ENCODE data around the gene OTULINL.

The OTULINL gene

DNA sequence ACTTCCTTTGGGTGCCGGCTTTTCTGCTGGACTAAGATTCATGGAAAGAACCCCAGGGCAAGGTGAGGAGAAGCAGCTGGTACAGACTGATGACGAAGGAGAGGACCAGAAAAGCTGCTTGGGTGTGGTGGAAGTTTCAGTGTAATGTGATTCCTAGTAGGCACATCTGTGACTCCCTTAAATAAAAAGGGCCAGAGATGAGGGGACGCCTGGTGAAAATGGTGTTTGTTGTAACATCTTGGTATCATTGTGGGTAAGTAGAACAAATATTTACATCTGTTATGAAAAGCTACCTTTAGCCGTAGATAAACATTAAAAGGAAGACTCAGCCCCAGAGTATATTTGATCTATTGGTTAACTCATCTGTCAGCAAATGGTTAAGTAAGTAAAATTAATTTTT, 33.8 kb downstream of the OTULINL start:
- Histone ChIP-seq H2AFZ (ENCODE audit: low read depth, low read length) (no peak overlapping the region), H4K8ac (ENCODE audit: low read length) (no peak overlapping the region), H2BK120ac (ENCODE audit: low read depth, low read length) (no peak overlapping the region), H3K23ac (ENCODE audit: low read length in 2 of 2) (no peak overlapping the region), H4K91ac (ENCODE audit: low read length) (no peak overlapping the region), H3K4ac (ENCODE audit: low read depth in 1 of 2, low read length in 2 of 2) (no peak overlapping the region), H3K4me1 (ENCODE audit: control insufficient read depth, insufficient read depth, low read depth, low read length) (no peaks in the 10 kb centered on the region), H3K4me3 (ENCODE audit: insufficient read depth in 1 of 2, low read depth in 1 of 2, low read length in 2 of 2) (no peak overlapping the region), H3K9ac (ENCODE audit: low read length) (no peak overlapping the region), H3K9me3 (ENCODE audit: control insufficient read depth, low read length) (no peaks in the 10 kb centered on the region), H3K4me2 (ENCODE audit: low read length, poor library complexity, severe bottlenecking) (no peak overlapping the region), H3K36me3 (ENCODE audit: control insufficient read depth in 1 of 2, insufficient read depth in 2 of 2, low read depth in 1 of 2, low read length in 2 of 2) (no peaks in the 10 kb centered on the region), H2BK12ac (ENCODE audit: low read length in 2 of 2) (no peak overlapping the region), H3K27me3 (ENCODE audit: control insufficient read depth in 1 of 2, insufficient read depth in 1 of 2, low read length in 2 of 2) (no peaks in the 10 kb centered on the region), H3K18ac (ENCODE audit: low read depth in 1 of 2, low read length in 2 of 2) (no peak overlapping the region), H3K27ac (ENCODE audit: low read length, poor library complexity, severe bottlenecking) (no peak overlapping the region), H2BK5ac (ENCODE audit: low read depth, low read length, poor library complexity, severe bottlenecking) (no peak overlapping the region), H3K79me1 (replicated peaks; ENCODE audit: low read length, poor library complexity, severe bottlenecking) (no peaks in the 10 kb centered on the region), H2BK15ac (ENCODE audit: low read depth, poor library complexity, severe bottlenecking) (no peak overlapping the region), H3K14ac (ENCODE audit: low read length in 2 of 2) (no peak overlapping the region), H2AK5ac (ENCODE audit: low read length, severe bottlenecking) (no peak overlapping the region)
- 98% methylated on average over 3 of the region's 4 CpGs for WGBS
- DNase-seq = no peak

DNA sequence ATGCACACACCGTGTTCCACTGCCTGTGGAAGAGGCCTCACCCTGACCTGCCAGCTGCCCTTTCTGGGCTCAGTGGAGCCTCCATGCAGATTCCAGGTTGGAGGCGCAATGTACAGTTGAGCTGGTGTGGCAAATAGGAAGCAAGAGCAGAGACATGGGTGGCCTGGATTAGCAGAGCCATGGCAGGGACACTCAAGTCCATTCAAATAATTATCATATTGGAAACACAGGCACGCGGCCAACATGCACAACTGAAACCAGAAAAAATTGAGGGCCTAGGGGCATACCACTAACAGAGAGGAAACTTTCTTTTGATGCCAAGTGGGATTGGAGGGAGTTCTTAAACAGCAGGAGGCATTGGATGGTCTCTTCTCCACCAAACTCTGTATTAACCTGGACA, 35.8 kb downstream of the OTULINL start:
- no peak overlapping the region for H2BK5ac ChIP-seq (ENCODE audit: low read depth, low read length, poor library complexity, severe bottlenecking)
- H3K36me3 ChIP-seq (ENCODE audit: control insufficient read depth in 1 of 2, insufficient read depth in 2 of 2, low read depth in 1 of 2, low read length in 2 of 2) = no peaks in the 10 kb centered on the region
- H4K8ac ChIP-seq (ENCODE audit: low read length) = no peak overlapping the region
- no peak overlapping the region for H2BK12ac ChIP-seq (ENCODE audit: low read length in 2 of 2)
- no peak overlapping the region for H3K14ac ChIP-seq (ENCODE audit: low read length in 2 of 2)
- no peak for DNase-seq
- H3K27ac ChIP-seq (ENCODE audit: low read length, poor library complexity, severe bottlenecking) = no peak overlapping the region
- no peaks in the 10 kb centered on the region for H3K27me3 ChIP-seq (ENCODE audit: control insufficient read depth in 1 of 2, insufficient read depth in 1 of 2, low read length in 2 of 2)
- H2BK15ac ChIP-seq (ENCODE audit: low read depth, poor library complexity, severe bottlenecking) = no peak overlapping the region
- H3K23ac ChIP-seq (ENCODE audit: low read length in 2 of 2) = no peak overlapping the region
- H3K4me2 ChIP-seq (ENCODE audit: low read length, poor library complexity, severe bottlenecking) = no peak overlapping the region
- H4K91ac ChIP-seq (ENCODE audit: low read length) = no peak overlapping the region
- H3K18ac ChIP-seq (ENCODE audit: low read depth in 1 of 2, low read length in 2 of 2) = no peak overlapping the region
- H3K79me1 ChIP-seq (replicated peaks; ENCODE audit: low read length, poor library complexity, severe bottlenecking) = no peaks in the 10 kb centered on the region
- H3K4me3 ChIP-seq (ENCODE audit: insufficient read depth in 1 of 2, low read depth in 1 of 2, low read length in 2 of 2) = no peak overlapping the region
- H3K4ac ChIP-seq (ENCODE audit: low read depth in 1 of 2, low read length in 2 of 2) = no peak overlapping the region
- H2BK120ac ChIP-seq (ENCODE audit: low read depth, low read length) = no peak overlapping the region
- no peak overlapping the region for H2AK5ac ChIP-seq (ENCODE audit: low read length, severe bottlenecking)
- WGBS = 95% methylated on average over 3 of the region's 4 CpGs
- H3K9me3 ChIP-seq (ENCODE audit: control insufficient read depth, low read length) = peaks cover 3% of the 10 kb centered on the region
- no peak overlapping the region for H3K9ac ChIP-seq (ENCODE audit: low read length)
- H2AFZ ChIP-seq (ENCODE audit: low read depth, low read length) = no peak overlapping the region
- no peaks in the 10 kb centered on the region for H3K4me1 ChIP-seq (ENCODE audit: control insufficient read depth, insufficient read depth, low read depth, low read length)

DNA sequence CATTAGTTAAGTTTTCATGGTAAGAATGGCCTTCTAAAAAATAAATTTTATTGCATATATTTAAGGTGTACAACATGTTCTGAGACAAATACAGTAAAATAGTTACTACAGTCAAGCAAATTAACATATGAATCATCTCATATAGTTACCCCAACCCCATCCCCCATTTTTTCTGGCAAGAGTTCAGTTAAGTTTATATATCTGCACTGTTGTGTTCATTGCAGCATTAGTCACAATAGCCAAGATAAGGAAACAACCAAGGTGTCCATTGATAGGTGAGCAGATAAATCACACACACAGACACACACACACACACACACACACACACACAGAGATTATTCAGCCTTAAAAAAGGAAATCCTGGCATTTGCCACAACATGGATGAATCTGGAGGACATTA, 45.7 kb downstream of the OTULINL start:
- no peak overlapping the region for H4K91ac ChIP-seq (ENCODE audit: low read length)
- no peaks in the 10 kb centered on the region for H3K36me3 ChIP-seq (ENCODE audit: control insufficient read depth in 1 of 2, insufficient read depth in 2 of 2, low read depth in 1 of 2, low read length in 2 of 2)
- H3K79me1 ChIP-seq (replicated peaks; ENCODE audit: low read length, poor library complexity, severe bottlenecking) = no peaks in the 10 kb centered on the region
- H3K9me3 ChIP-seq (ENCODE audit: control insufficient read depth, low read length) = no peaks in the 10 kb centered on the region
- no peak overlapping the region for H3K4me2 ChIP-seq (ENCODE audit: low read length, poor library complexity, severe bottlenecking)
- no peak overlapping the region for H2BK120ac ChIP-seq (ENCODE audit: low read depth, low read length)
- H2AFZ ChIP-seq (ENCODE audit: low read depth, low read length) = no peak overlapping the region
- H3K27ac ChIP-seq (ENCODE audit: low read length, poor library complexity, severe bottlenecking) = no peak overlapping the region
- H4K8ac ChIP-seq (ENCODE audit: low read length) = no peak overlapping the region
- no peak overlapping the region for H3K23ac ChIP-seq (ENCODE audit: low read length in 2 of 2)
- no peak overlapping the region for H2BK12ac ChIP-seq (ENCODE audit: low read length in 2 of 2)
- no peak overlapping the region for H3K9ac ChIP-seq (ENCODE audit: low read length)
- no peak for DNase-seq
- no peak overlapping the region for H3K14ac ChIP-seq (ENCODE audit: low read length in 2 of 2)
- H3K4me1 ChIP-seq (ENCODE audit: control insufficient read depth, insufficient read depth, low read depth, low read length) = no peaks in the 10 kb centered on the region
- no peak overlapping the region for H2BK15ac ChIP-seq (ENCODE audit: low read depth, poor library complexity, severe bottlenecking)
- H3K4me3 ChIP-seq (ENCODE audit: insufficient read depth in 1 of 2, low read depth in 1 of 2, low read length in 2 of 2) = no peak overlapping the region
- H3K4ac ChIP-seq (ENCODE audit: low read depth in 1 of 2, low read length in 2 of 2) = no peak overlapping the region
- H2AK5ac ChIP-seq (ENCODE audit: low read length, severe bottlenecking) = no peak overlapping the region
- H2BK5ac ChIP-seq (ENCODE audit: low read depth, low read length, poor library complexity, severe bottlenecking) = no peak overlapping the region
- H3K18ac ChIP-seq (ENCODE audit: low read depth in 1 of 2, low read length in 2 of 2) = no peak overlapping the region
- peaks cover 0 to 4% of the 10 kb centered on the region in 2 experiments for H3K27me3 ChIP-seq (ENCODE audit: control insufficient read depth in 1 of 2, insufficient read depth in 1 of 2, low read length in 2 of 2)

DNA sequence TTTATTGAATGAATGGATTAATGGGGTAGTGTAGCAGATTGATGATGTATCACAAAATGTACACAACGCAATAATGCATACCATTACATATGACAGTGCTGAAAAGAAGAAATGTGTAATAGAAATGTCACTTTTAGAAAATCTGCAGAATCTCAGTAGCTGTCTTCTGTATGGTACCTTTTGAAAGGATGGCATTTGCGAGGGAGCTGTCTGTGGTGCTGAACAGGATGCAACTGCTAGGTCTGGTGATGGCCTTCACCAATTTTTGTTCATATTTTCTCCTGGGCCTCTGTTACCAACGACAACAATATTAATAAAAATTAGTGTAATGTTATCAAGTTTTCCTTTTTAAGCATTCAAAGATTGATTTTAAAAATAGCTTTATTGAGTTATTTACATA, 46.8 kb downstream of the OTULINL start:
- no peak overlapping the region for H2BK12ac ChIP-seq (ENCODE audit: low read length in 2 of 2)
- H2BK120ac ChIP-seq (ENCODE audit: low read depth, low read length) = no peak overlapping the region
- no peak overlapping the region for H3K18ac ChIP-seq (ENCODE audit: low read depth in 1 of 2, low read length in 2 of 2)
- no peak overlapping the region for H2AFZ ChIP-seq (ENCODE audit: low read depth, low read length)
- no peak overlapping the region for H2AK5ac ChIP-seq (ENCODE audit: low read length, severe bottlenecking)
- no peaks in the 10 kb centered on the region for H3K4me1 ChIP-seq (ENCODE audit: control insufficient read depth, insufficient read depth, low read depth, low read length)
- H3K14ac ChIP-seq (ENCODE audit: low read length in 2 of 2) = no peak overlapping the region
- 0% methylated on average over 1 of the region's 3 CpGs for WGBS
- no peak overlapping the region for H3K9ac ChIP-seq (ENCODE audit: low read length)
- H2BK5ac ChIP-seq (ENCODE audit: low read depth, low read length, poor library complexity, severe bottlenecking) = no peak overlapping the region
- H3K4ac ChIP-seq (ENCODE audit: low read depth in 1 of 2, low read length in 2 of 2) = no peak overlapping the region
- H4K91ac ChIP-seq (ENCODE audit: low read length) = no peak overlapping the region
- peak; percentile 63 for DNase-seq
- H2BK15ac ChIP-seq (ENCODE audit: low read depth, poor library complexity, severe bottlenecking) = no peak overlapping the region
- H3K9me3 ChIP-seq (ENCODE audit: control insufficient read depth, low read length) = no peaks in the 10 kb centered on the region
- no peak overlapping the region for H3K4me2 ChIP-seq (ENCODE audit: low read length, poor library complexity, severe bottlenecking)
- H3K27me3 ChIP-seq (ENCODE audit: control insufficient read depth in 1 of 2, insufficient read depth in 1 of 2, low read length in 2 of 2) = peaks cover 0 to 4% of the 10 kb centered on the region in 2 experiments
- H3K36me3 ChIP-seq (ENCODE audit: control insufficient read depth in 1 of 2, insufficient read depth in 2 of 2, low read depth in 1 of 2, low read length in 2 of 2) = no peaks in the 10 kb centered on the region
- H3K23ac ChIP-seq (ENCODE audit: low read length in 2 of 2) = no peak overlapping the region
- no peak overlapping the region for H3K27ac ChIP-seq (ENCODE audit: low read length, poor library complexity, severe bottlenecking)
- no peak overlapping the region for H3K4me3 ChIP-seq (ENCODE audit: insufficient read depth in 1 of 2, low read depth in 1 of 2, low read length in 2 of 2)
- no peak overlapping the region for H4K8ac ChIP-seq (ENCODE audit: low read length)
- H3K79me1 ChIP-seq (replicated peaks; ENCODE audit: low read length, poor library complexity, severe bottlenecking) = no peaks in the 10 kb centered on the region
